Neural progenitor cell (in vitro differentiated cells): ENCODE results near the gene SARDH. TPM values are rescaled to one million over a fixed set of nuclear protein-coding genes. Genes with fewer than 3 reads are reported as not detected.

Experiments used
- DNase-seq: peaks from one replicate; pipeline ENCODE4 v3.0.0-alpha.2; 2016; ENCODE audit warnings: low spot score
- H2AFZ ChIP-seq: fragments of 200-600 bp; sonication (generic); replicated peaks from 2 replicates; pipeline ENCODE4 v1.6.1; 2016; ENCODE audit warnings: antibody characterized with exemption
- H3F3A ChIP-seq: fragments of 200-600 bp; sonication (generic); 2 replicates; pipeline ENCODE4 v1.6.1; 2016; ENCODE audit warnings: antibody characterized with exemption, low read depth
- H3K27ac ChIP-seq: fragments of 200-600 bp; sonication (generic); 2 replicates; pipeline ENCODE4 v1.5.1; 2016; ENCODE audit warnings: mild to moderate bottlenecking
- H3K27me3 ChIP-seq: fragments of 200-600 bp; sonication (generic); 2 replicates; pipeline ENCODE4 v1.6.1; 2016; ENCODE audit warnings: mild to moderate bottlenecking, moderate library complexity
- H3K36me3 ChIP-seq: fragments of 200-600 bp; sonication (generic); 2 replicates; pipeline ENCODE4 v1.5.1; 2016
- H3K4me1 ChIP-seq: fragments of 200-600 bp; sonication (generic); 2 replicates; pipeline ENCODE4 v1.6.1; 2016; ENCODE audit warnings: mixed run types
- H3K4me2 ChIP-seq: fragments of 200-600 bp; sonication (generic); 2 replicates; pipeline ENCODE4 v1.6.1; 2016
- H3K4me3 ChIP-seq: fragments of 200-600 bp; sonication (generic); 2 replicates; pipeline ENCODE4 v1.5.1; 2016
- H3K79me2 ChIP-seq: fragments of 200-600 bp; sonication (generic); 2 replicates; pipeline ENCODE4 v1.6.1; 2016; ENCODE audit warnings: low read depth
- H3K9ac ChIP-seq: fragments of 200-600 bp; sonication (generic); 2 replicates; pipeline ENCODE4 v1.6.1; 2016
- H3K9me3 ChIP-seq: fragments of 200-600 bp; sonication (generic); 2 replicates; pipeline ENCODE4 v1.5.1; 2016; ENCODE audit warnings: low read depth
- H4K20me1 ChIP-seq: fragments of 200-600 bp; sonication (generic); 2 replicates; pipeline ENCODE4 v1.6.1; 2016; ENCODE audit warnings: low read depth
- H3K27ac Mint-ChIP-seq: 3 replicates; pipeline ENCODE4 v1.8.0; 2021; ENCODE audit warnings: mixed read lengths
- H3K27me3 Mint-ChIP-seq: 2 replicates; pipeline ENCODE4 v1.8.0; 2022; ENCODE audit warnings: low read depth, mild to moderate bottlenecking, inconsistent platforms, moderate library complexity, mixed read lengths; ENCODE audit not compliant: insufficient read depth
- H3K36me3 Mint-ChIP-seq: 3 replicates; pipeline ENCODE4 v1.8.0; 2021; ENCODE audit warnings: mixed read lengths
- H3K4me1 Mint-ChIP-seq: 3 replicates; pipeline ENCODE4 v1.8.0; 2021; ENCODE audit warnings: mixed read lengths
- H3K4me3 Mint-ChIP-seq: 3 replicates; pipeline ENCODE4 v1.8.0; 2021; ENCODE audit warnings: mild to moderate bottlenecking, moderate library complexity, mixed read lengths
- H3K9me3 Mint-ChIP-seq: 3 replicates; pipeline ENCODE4 v1.8.0; 2020; ENCODE audit warnings: mixed read lengths
- CTCF ChIP-seq: fragments of 200-600 bp; sonication (generic); IDR thresholded peaks from 2 replicates; pipeline ENCODE4 v1.5.1; 2017; ENCODE audit warnings: antibody characterized with exemption, mild to moderate bottlenecking
- EZH2 ChIP-seq: fragments of 200-600 bp; sonication (generic); IDR thresholded peaks from 2 replicates; pipeline ENCODE4 v1.6.1; 2017; ENCODE audit warnings: antibody characterized with exemption, mild to moderate bottlenecking, moderate library complexity
- EZH2phosphoT487 ChIP-seq: fragments of 200-600 bp; sonication (generic); IDR thresholded peaks from 2 replicates; pipeline ENCODE4 v1.6.1; 2017; ENCODE audit warnings: antibody characterized with exemption
- total RNA-seq: library from RNA; depleted of rRNA; stranded (reverse); fragments of >200 nt; gene quantifications from 2 replicates; pipeline ENCODE4 v1.2.3, GENCODE V29; 2015; ENCODE audit warnings: low replicate concordance

SARDH gene
- total RNA-seq, 1 donor from 2014 or later = 3.9 TPM

- H3K27ac Mint-ChIP-seq = no peak overlapping the region
- no peak for DNase-seq
Observed at GRCh38 chr9:133739408-133740280, 1.5 kb upstream of the SARDH start.

GRCh38 chr9:133738640-133739225 is 581 bp upstream of the SARDH start:
- Histone ChIP-seq H3K27ac (no peak overlapping the region), H2AFZ (peak overlapping the region; percentile 81), H4K20me1 (no peaks in the 10 kb centered on the region), H3K9ac (no peak overlapping the region), H3K79me2 (no peaks in the 10 kb centered on the region), H3K36me3 (no peaks in the 10 kb centered on the region), H3K27me3 (no peaks in the 10 kb centered on the region), H3K4me1 (peaks cover 19% of the 10 kb centered on the region), H3K4me3 (no peak overlapping the region), H3F3A (no peaks in the 10 kb centered on the region), H3K4me2 (peak overlapping the region; percentile 71), H3K9me3 (no peaks in the 10 kb centered on the region)
- DNase-seq = no peak
- TF ChIP-seq CTCF (no peak), EZH2phosphoT487 (no peak), EZH2 (no peak)
- no peak overlapping the region for H3K27ac Mint-ChIP-seq
- H3K4me3 Mint-ChIP-seq = peak overlapping the region; percentile 53
- H3K36me3 Mint-ChIP-seq = no peaks in the 10 kb centered on the region
- peaks cover 5% of the 10 kb centered on the region for H3K27me3 Mint-ChIP-seq
- no peaks in the 10 kb centered on the region for H3K9me3 Mint-ChIP-seq
- H3K4me1 Mint-ChIP-seq = peaks cover 26% of the 10 kb centered on the region

More at GRCh38 chr9:133739408-133740280, 1.5 kb upstream of the SARDH start:
- Mint-ChIP-seq H3K27me3 (peaks cover 2% of the 10 kb centered on the region), H3K9me3 (no peaks in the 10 kb centered on the region), H3K4me1 (peaks cover 25% of the 10 kb centered on the region), H3K36me3 (no peaks in the 10 kb centered on the region), H3K4me3 (no peak overlapping the region)
- Histone ChIP-seq H3K27me3 (no peaks in the 10 kb centered on the region), H3F3A (no peaks in the 10 kb centered on the region), H3K27ac (no peak overlapping the region), H3K4me3 (no peak overlapping the region), H2AFZ (no peak overlapping the region), H3K79me2 (no peaks in the 10 kb centered on the region), H3K4me2 (no peak overlapping the region), H4K20me1 (no peaks in the 10 kb centered on the region), H3K4me1 (peaks cover 19% of the 10 kb centered on the region), H3K9ac (no peak overlapping the region), H3K36me3 (no peaks in the 10 kb centered on the region), H3K9me3 (no peaks in the 10 kb centered on the region)
- TF ChIP-seq EZH2 (no peak), CTCF (no peak), EZH2phosphoT487 (no peak)

- no peaks in the 10 kb centered on the region for H3K9me3 Mint-ChIP-seq
- no peaks in the 10 kb centered on the region for H3K27me3 ChIP-seq
- H3K36me3 ChIP-seq = no peaks in the 10 kb centered on the region
- no peaks in the 10 kb centered on the region for H4K20me1 ChIP-seq
- no peaks in the 10 kb centered on the region for H3K79me2 ChIP-seq
- peaks cover 19% of the 10 kb centered on the region for H3K4me1 ChIP-seq
- H3K4me2 ChIP-seq = peak overlapping the region; percentile 71
- peaks cover 5% of the 10 kb centered on the region for H3K27me3 Mint-ChIP-seq
- no peak overlapping the region for H3K27ac Mint-ChIP-seq
- no peak overlapping the region for H2AFZ ChIP-seq
- H3F3A ChIP-seq = no peaks in the 10 kb centered on the region
- H3K9me3 ChIP-seq = no peaks in the 10 kb centered on the region
- H3K4me3 ChIP-seq = no peak overlapping the region
- DNase-seq = peak; percentile 1
- peak overlapping the region; percentile 77 for H3K4me3 Mint-ChIP-seq
- H3K36me3 Mint-ChIP-seq = no peaks in the 10 kb centered on the region
- no peak overlapping the region for H3K9ac ChIP-seq
- TF ChIP-seq EZH2phosphoT487 (no peak), CTCF (no peak), EZH2 (no peak)
- H3K4me1 Mint-ChIP-seq = peaks cover 21% of the 10 kb centered on the region
- H3K27ac ChIP-seq = no peak overlapping the region
Observed at GRCh38 chr9:133737071-133737773, 930 bp downstream of the SARDH start.
